HG03097 (cell line): ENCODE data around the gene RAD50.

Experiments used
- ATAC-seq: cut with Tn5 transposase; IDR thresholded peaks from one replicate; pipeline ENCODE4 v1.9.1; 2021; ENCODE audit not compliant: unreplicated experiment, low FRiP score

The RAD50 gene

DNA sequence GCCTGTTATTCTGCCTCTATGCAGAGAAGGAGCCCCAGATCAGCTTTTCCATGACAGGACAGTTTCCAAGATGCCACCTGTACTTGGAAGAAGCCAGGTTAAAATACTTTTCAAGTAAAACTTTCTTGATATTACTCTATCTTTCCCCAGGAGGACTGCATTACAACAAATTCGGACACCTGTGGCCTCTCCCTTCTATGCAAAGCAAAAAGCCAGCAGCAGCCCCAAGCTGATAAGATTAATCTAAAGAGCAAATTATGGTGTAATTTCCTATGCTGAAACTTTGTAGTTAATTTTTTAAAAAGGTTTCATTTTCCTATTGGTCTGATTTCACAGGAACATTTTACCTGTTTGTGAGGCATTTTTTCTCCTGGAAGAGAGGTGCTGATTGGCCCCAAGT, 116.7 kb downstream of the RAD50 start:
- ATAC-seq, result no peak

DNA sequence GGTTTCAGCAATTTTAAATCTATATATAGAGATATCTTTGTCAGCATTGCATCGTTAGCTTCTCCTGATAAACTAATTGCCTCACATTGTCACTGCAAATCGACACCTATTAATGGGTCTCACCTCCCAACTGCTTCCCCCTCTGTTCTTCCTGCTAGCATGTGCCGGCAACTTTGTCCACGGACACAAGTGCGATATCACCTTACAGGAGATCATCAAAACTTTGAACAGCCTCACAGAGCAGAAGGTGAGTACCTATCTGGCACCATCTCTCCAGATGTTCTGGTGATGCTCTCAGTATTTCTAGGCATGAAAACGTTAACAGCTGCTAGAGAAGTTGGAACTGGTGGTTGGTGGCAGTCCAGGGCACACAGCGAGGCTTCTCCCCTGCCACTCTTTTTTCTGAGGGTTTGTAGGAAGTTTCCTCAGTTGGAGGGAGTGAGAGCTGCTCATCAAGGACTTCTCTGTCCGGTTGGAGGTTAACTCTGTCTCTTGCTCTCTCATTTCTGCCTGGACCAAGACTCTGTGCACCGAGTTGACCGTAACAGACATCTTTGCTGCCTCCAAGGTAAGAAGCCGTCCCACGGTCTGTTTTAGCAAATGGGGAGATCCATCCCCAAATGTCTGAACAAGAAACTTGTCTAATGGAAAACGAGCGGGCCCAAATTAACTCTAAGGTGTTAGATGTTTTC, 117.3 kb downstream of the RAD50 start, which contains the start of gene IL4:
Gene IL4, plus strand, starts transcription at position 51 of the 692 bp plus-strand sequence. Its CDS starts 62 bp downstream, at position 113.
- ATAC-seq, result no peak

DNA sequence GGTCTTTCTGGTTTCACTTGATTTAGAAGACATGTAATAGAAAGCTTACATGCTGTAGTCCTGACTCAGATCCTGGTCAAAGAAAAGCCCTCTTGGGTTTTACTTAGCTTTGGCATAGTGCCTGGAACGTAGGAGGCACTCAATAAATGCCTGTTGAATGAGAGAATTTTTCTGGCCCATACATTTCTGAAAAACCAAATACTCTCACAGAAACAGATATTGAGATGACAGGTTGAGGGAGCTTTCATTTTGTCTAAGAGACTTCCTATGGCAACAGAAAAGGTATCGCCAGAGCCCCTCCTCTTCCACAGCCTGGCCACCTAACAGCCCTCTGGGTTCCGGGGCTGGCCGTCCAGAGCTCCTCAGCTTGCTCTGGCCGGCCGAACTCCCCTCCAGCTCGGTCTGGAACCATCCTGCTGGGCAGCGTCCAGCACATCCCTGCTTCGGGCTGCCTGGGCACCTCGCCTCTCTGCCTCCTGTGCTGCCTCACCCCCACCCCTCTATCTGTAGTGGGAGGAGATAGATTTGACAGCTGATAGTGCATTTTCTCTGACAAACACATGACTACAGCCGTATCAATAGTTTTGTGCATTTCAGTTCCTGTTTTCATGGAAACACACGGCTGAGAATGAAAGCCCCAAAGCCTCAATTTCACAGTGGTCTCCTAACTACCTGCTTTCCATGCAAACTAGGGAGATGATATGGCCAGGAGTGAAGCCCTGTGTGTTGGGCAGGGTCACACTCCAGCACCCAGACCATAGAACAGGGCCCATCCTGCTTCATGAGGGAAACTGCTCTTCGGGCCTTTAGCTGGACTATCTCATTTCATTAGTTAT, 118.1 kb downstream of the RAD50 start:
- peak; percentile 57 for ATAC-seq

DNA sequence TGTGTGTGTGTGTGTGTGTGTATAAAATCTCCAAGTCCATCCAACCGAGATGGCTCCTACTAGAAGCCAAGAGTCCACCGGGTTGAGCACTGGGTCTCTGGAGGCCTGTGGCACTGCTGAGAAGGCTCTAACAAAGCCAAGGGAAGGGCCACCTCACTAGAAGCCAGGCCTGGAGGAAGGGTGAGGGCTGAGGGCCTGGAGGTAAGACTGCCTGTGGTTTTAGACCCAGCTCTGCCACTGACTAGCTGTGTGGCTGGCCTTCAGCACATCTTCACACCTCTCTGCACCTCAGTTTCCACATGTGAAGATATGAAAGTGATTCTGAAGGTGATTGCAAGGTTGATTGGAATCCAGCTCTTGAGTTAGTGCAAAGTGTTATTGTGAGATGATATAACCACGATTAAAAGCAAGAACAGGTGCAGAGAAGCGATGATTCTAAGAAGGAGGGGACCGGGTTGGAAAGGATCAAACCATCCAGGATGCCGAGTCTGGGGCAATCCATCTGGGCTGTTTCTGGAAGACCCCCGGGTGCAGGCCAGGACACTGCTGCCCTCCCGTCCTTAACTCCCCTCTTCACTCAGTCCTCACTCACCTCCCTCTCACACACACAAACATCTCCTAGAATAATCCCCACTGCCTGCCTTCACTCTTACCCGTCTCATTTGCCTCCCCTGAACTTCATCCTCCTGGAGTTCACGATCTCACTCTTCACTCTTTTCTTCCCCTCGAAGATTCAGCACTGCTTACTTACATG, 119.3 kb downstream of the RAD50 start:
- no peak for ATAC-seq

DNA sequence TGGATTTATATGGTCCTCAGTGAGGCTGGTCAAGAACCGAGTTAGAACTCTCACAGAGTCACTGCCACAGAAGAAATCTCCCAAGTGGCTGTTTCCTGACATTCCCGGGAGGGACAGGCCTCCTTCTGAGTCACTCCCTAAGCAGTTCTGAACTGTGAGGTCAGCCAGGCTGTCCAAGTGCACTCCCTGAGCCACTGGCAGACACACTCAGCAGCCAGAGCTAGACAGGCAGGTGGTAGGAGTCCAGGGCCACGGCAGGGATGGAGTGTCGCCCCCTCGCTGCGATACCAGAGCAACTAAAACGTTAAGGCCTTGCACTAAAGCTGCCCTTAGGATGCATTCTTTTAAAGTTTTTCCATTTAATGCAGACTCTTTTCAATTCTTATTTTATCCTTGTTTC, 120.4 kb downstream of the RAD50 start:
- no peak for ATAC-seq

DNA sequence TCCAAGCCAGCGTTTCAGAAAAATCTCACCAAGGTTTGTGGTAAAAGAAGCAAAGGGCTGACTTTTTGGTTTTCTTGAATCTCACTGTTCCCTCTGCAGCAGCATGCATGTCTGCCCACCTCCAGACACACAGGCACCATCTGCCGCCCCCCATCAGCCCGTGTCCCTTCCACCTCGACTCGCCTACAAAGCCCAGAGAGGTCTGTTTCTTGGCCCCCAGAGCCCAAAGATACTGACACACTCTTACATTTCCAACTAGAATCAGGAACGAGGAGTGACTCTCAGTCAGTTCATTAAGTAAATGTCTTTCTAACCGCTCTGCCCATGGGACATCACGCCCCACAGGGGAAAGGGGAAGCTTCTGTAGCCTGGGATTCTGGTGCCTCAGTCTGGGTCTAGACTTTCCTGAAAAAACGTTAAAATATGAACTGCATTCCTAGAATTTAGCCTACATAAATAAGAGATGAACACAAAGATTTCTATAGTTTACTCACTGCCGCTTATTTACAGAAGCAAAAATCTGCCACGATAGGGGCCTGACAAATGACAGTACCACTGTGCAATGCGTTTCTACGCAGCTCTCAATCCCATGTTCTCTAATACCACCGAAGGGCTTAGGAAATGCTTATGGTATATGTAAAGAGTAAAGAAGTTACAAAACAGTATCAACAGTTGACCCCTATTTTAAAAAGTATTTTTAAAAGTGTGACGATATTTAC, 121.1 kb downstream of the RAD50 start:
- no peak for ATAC-seq

DNA sequence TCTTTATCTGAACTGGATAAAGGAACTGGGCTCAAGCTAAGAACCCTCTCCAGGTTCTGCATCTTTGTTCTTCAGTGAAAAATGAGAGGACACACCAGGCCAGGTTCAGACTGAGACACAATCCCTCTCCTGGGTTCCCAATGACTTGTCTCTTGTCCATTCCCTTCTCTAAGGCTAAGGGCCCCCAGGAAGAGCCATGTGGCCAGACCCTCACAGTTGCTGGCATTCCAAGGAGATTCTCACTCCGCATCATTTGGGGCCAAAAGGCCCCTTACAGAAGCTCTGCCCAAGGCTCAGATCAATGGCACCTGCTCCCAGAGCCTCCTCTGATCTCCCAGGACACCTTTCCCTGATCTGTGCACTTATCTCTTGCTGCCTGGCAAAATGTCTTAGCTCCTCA, 122.0 kb downstream of the RAD50 start:
- no peak for ATAC-seq

DNA sequence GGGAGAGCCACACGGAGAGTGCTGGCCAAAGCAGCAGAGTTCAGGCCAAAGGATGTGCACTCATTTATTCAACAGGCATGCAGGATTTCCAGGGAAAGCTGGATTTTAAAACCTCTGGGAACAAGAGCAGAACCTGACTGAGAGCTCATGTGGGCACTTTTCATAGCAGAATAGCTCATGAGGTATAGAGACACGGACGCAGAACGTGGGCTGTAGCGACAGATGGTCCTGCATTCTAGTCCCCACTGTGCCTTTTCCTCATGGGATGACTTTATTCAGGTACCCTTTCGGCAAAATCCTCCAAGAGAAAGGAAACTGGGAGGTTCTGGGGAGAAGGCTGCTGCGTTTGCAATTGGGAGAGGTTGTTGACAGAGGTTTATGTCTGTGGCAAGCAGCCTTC, 122.4 kb downstream of the RAD50 start:
- ATAC-seq, result no peak

DNA sequence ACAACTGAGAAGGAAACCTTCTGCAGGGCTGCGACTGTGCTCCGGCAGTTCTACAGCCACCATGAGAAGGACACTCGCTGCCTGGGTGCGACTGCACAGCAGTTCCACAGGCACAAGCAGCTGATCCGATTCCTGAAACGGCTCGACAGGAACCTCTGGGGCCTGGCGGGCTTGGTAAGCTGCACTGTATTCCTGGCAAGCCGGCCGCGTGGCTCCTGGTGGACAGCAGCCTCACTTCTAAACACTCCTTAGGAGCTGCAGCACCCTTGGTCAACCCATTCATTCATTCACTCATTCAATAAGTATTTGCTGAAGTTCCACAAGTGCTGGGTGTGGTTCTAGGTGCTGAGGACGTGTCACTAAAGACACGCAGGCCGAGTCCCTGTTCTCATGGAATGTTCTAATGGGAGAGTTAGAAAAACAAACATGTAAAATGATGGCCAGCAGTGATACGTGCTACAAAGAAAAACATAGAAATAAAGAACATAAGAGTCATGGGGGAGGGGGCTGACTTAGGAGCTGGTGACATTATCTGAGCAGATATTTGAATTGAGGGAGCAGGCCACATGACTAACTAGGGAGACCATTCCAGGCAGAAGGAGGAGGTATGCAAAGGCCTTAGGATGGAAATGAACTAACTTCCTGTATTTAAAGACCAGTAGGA, 123.1 kb downstream of the RAD50 start:
- no peak for ATAC-seq

DNA sequence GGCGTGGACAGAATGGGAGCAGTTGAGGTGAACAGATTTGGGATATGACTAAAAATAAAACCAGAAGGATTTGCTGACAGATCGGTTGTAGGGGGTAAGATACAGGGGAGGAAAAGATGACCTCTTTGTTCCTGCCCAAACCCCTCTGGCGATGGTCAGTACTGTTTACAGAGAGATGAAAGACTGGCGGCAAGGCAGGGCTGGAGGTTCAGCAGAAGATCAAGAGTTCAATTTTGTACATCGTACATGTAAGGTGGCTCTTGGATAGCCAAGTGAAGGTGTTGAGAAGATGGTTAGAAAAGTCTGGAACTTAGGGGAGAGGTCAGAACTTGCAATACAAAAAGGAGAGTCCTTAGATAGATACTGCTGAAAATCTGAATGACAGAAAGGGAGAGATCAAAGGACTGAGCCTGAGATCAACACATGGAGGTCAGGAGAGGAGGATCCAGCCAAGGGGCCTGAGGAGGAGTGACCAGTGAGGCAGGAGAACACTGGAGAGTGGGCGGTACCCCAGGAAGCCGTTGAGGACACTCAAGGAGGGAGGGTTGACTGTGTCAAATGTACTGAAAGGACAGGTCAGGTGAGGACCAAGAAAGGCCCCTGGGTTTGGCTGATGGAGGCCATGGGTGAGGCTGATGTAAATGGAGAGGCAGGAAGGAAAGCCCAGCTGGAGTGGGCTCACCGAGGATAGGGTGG, 124.2 kb downstream of the RAD50 start:
- ATAC-seq, result no peak

DNA sequence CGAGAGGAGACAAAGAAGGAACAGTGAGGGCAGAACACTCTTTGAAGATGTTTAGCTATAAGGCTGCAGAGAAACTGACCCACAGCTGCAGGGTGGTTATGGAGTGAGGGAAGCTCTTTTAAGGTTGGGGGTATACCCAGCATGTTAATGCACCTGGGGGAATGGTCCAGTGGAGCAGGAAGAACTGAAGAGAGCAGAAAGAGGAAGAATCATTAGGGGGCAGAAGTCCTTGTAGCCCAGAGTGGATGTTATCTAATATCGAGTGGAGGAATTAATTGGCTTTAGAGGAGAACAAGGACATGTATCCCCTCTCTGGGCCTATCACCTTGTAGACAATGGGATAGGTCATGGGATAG, 124.7 kb downstream of the RAD50 start:
- ATAC-seq, result no peak

DNA sequence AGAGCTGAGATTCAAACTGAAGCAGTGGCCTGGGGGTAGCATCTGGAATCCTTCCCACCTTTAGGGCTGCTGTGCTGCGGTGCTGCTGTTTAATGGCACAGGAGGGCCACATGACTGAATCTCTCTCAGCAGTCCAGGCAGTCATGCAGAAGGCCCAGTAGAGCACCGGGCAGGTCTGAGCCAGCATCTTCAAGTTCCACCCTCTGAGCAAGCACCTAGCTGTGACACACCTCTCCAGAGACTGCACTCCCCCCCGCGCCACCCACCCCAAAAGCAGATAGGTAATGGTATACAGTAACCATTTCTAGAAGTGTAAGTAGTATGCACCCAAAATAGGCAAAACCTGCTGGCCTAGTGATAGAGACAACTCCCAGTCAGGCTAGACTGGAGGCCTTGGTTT, 125.2 kb downstream of the RAD50 start:
- ATAC-seq, result no peak

DNA sequence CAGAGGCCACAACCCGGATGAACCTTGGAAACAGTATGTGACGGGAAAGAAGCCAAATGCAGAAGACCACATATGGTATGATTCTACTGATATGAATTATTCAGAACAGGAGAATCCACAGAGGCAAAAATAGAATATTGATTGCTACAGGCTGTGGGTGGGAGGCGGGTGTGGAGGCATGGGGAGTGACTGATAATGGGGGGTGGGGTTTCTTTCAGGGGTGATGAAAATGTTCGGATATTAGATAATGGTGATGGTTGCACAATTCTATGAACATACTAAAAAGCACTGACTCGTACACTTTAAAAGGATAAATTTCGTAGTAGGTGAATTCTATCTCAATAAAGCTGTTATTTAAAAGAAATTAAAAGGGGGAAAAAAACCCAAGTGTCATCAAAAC, 127.7 kb downstream of the RAD50 start:
- ATAC-seq, result no peak

DNA sequence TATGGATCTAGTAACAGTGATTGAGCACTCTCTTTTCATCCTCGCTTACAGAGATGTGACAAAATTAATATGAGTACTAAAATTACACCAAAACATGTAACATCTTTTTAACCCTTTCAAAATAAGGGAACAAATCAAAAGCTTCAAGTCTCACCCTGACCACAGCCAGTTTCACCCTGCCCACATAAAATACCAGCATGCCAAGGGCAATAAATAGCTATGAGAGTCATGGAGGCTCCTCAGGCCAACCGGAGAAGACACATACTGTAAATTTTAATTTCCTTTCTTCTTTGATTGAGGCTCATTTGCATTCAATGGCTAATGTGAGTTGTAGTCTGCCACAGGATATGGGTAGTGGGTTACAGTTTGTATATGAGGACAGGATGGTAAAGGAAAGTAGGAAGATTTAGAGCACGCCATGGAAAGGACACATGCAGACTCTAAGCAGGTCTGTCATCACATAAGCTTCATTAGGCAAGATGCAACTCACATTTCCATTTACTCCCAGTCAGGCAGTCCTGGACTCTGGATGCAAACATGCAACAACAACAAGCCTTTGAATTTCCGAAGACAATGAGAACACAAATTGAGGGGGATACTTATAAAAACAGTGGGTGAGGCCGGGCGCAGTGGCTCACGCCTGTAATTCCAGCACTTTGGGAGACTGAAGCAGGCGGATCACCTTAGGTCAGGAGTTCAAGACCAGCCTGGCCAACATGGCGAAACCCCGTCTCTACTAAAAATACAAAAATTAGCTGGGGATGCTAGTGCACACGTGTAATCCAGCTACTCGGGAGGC, 128.3 kb downstream of the RAD50 start:
- no peak for ATAC-seq

DNA sequence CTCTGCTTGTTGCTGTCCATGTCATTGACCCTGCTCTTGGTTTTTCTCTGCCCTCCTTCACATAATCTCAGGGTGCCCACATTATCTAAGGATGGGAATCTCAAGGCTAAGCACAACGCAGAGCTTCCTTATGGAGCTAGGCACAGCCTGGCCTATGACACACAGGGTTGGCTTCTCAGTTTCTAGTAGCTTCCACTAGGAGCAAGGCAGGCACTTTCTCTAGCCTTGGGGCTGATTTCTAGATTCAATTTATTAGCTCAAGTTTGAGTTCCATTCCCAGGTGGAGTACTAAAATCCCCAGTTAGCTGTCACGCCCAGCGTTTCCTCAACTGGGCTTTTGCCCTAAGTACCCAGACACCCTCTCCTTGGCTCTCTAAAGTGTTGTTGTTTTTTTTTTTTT, 129.4 kb downstream of the RAD50 start:
- no peak for ATAC-seq

DNA sequence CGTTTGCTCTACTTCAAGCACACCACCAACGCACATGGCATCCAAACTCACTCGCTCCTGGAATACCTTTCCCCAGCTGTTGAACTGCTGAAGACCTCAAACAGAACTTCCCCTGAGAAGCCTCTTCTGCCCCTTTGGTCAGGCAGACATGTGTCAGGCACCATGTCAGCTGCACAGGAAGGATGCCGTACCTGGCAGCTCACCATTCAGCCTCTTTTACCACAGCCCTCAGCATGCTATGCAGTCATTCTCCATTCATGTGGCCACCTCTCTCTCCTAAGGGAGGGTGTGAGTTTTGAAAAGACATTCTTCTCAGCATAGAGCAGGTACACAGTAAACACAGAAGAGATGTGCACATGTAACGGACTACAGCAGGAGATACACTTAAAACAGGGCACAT, 131.2 kb downstream of the RAD50 start:
- ATAC-seq, result no peak

DNA sequence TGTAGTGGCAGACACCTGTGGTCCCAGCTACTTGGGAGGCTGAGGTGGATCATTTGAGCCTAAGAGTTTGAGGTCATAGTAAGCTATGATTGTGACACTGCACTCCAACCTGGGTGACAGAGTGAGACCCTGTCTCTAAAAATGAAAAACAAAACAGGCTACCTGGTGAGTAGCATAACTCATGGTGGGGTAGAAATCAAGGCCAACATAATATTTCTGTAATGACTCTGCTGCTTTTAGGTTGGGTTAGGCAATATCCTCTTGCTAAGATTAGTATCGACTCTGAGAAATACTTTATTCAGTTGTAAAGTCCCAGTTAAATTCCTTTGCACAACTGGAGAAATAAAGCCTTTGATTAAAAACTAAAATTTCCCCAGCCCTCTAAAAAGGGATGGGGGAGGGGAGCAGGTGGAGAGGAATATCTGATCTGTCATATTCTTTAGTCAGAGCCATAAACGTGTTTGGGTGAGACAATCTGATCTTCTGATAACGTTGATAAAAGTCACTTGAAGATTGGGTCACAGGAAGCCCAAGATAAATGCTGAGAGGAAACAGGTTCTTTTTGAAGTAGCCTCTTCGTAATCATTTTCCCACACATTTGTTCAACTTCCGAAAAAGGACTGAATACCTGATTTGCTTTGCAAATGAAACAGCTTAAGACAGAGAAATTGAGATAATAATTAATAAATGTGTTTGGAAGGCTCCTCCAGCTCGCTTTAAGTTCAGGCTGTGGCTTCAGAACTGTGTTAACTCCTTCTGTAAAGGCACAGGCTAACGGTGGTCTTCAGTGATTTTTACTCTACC, 132.0 kb downstream of the RAD50 start:
- ATAC-seq, result no peak

DNA sequence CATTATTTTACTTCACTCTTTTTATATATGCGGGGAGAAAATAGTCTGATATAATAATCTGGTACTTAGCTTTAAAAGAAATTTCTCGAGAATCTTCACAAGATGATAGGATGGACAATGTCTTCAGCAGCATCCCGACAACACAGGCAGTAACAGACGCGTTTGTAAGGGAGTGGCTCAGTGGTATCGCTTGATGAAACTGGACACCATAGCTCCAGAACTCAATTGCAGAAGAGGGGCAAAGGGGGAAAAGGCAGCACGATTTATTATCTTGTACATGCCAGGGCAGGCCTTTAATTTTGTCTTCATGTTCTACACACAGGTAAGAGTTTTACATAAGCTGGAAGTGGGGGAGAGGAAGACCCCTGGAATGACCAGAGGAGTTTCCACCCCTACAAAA, 132.7 kb downstream of the RAD50 start:
- no peak for ATAC-seq
